Endodermal cell (in vitro differentiated cells): Measurements from ENCODE around the gene LRFN5. TPM values are rescaled to one million over a fixed set of nuclear protein-coding genes. Genes with fewer than 3 reads are reported as not detected.

Experiments
- DNase-seq: peaks from one replicate; pipeline ENCODE4 v3.0.0-alpha.2; 2017
- H3K27ac ChIP-seq: 2 replicates; pipeline ENCODE4 v1.5.1; 2013; ENCODE audit warnings: mild to moderate bottlenecking, low read depth, low read length, moderate library complexity
- H3K27me3 ChIP-seq: 2 replicates; pipeline ENCODE4 v1.6.1; 2013; ENCODE audit warnings: mild to moderate bottlenecking, low read length, moderate library complexity; ENCODE audit not compliant: insufficient read depth, control insufficient read depth, poor library complexity, severe bottlenecking
- H3K36me3 ChIP-seq: 2 replicates; pipeline ENCODE4 v1.7.0; 2013; ENCODE audit warnings: mild to moderate bottlenecking, low read length, moderate library complexity; ENCODE audit not compliant: control insufficient read depth, insufficient read depth
- H3K4me1 ChIP-seq: one replicate; pipeline ENCODE4 v1.7.0; 2013; ENCODE audit warnings: low read length; ENCODE audit not compliant: control insufficient read depth, insufficient read depth
- H3K4me3 ChIP-seq: 2 replicates; pipeline ENCODE4 v1.5.1; 2013; ENCODE audit warnings: mild to moderate bottlenecking, low read length, moderate library complexity
- H3K9ac ChIP-seq: 2 replicates; pipeline ENCODE4 v1.6.1; 2013; ENCODE audit warnings: mild to moderate bottlenecking, low read length, moderate library complexity; ENCODE audit not compliant: poor library complexity, severe bottlenecking; ENCODE audit errors: extremely low read depth
- H3K9me3 ChIP-seq: 2 replicates; pipeline ENCODE4 v1.6.1; 2013; ENCODE audit warnings: mild to moderate bottlenecking, low read length, moderate library complexity; ENCODE audit not compliant: control insufficient read depth
- H3K27ac Mint-ChIP-seq: 2 replicates; pipeline ENCODE4 v1.8.0; 2020; ENCODE audit warnings: mixed read lengths
- H3K27me3 Mint-ChIP-seq: 2 replicates; pipeline ENCODE4 v1.8.0; 2021; ENCODE audit warnings: mild to moderate bottlenecking, mixed read lengths; ENCODE audit not compliant: insufficient read depth
- H3K36me3 Mint-ChIP-seq: 2 replicates; pipeline ENCODE4 v1.8.0; 2020; ENCODE audit warnings: low read depth, mixed read lengths
- H3K4me1 Mint-ChIP-seq: 2 replicates; pipeline ENCODE4 v1.8.0; 2020; ENCODE audit warnings: mixed read lengths
- H3K4me3 Mint-ChIP-seq: 2 replicates; pipeline ENCODE4 v1.8.0; 2020; ENCODE audit warnings: mild to moderate bottlenecking, moderate library complexity, mixed read lengths
- H3K9me3 Mint-ChIP-seq: 2 replicates; pipeline ENCODE4 v1.8.0; 2020; ENCODE audit warnings: mild to moderate bottlenecking, mixed read lengths
- CTCF ChIP-seq: fragments of 200-600 bp; sonication (generic); conservative IDR thresholded peaks from 2 replicates; pipeline ENCODE4 v1.5.0; 2021; ENCODE audit warnings: antibody characterized with exemption, mild to moderate bottlenecking
- WGBS, 2 experiments: methylation state at CpG; one replicate each; pipeline versions ENCODE4 v1.1.5 to v1.1.7; 2013; ENCODE audit warnings: missing lambda C conversion rate in 2 of 2, mixed read lengths in 1 of 2; ENCODE audit not compliant: insufficient coverage in 1 of 2, insufficient read length in 1 of 2; 5-methylcytosine and 5-hydroxymethylcytosine counted together
- total RNA-seq, 2 donors: library from RNA; stranded (reverse); fragmentation: NEBNext Ultra II Directional in 1 of 2; extraction: Animal tissue kit (Norgen Biotek cat#: 25700) in 1 of 2; gene quantifications; 2 replicates in 1 of 2; 3 replicates in 1 of 2; pipeline ENCODE4 v1.2.1, GENCODE V29; 2021

LRFN5 gene
- total RNA-seq, 2 donors from 2014 or later = 1.4 to 3.2 TPM

DNA sequence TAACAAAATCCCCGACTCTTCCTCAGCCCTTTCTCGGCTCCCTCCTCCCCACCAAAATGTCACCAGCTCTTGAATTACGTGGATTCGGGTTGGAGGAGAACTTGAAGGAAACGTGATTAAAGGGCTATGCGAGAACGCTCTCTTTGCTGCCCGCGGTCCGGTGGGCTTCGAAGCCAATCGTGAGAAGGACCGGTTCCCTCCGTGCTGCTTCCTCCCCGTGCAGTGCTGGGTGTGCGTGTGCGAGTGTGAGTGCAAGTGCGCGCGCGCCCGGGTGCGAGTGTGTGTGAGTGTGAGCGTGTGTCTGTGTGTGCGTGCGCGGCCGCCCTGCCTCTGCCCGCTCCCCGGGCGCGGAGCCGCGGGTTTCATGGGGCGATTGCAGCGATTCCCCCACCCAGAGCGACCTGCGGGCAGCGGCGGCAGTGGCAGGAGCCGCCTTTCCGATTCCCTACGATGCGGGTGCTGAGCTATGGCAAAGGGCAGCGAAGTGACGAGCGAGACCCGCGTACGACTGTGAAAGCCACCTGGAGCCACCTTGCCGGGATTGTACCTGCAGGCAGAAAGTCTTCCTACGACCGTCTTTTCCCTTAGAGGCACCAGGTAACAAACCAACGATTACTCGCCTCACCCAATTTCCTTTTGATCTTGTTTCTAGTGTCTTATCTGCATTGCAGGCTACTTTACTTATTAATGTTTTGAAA lies 1.4 kb downstream of the LRFN5 start:
- Histone ChIP-seq H3K36me3 (no peaks in the 10 kb centered on the region), H3K9ac (no peak overlapping the region), H3K27ac (no peak overlapping the region), H3K4me1 (no peaks in the 10 kb centered on the region), H3K4me3 (peak overlapping the region; percentile 97), H3K9me3 (no peaks in the 10 kb centered on the region), H3K27me3 (peaks cover 50% of the 10 kb centered on the region)
- H3K27ac Mint-ChIP-seq = no peak overlapping the region
- H3K36me3 Mint-ChIP-seq = no peaks in the 10 kb centered on the region
- TF ChIP-seq CTCF = no peak
- WGBS, 2 experiments = 0% methylated on average over 7 to 52 of the region's 55 CpGs
- peaks cover 28% of the 10 kb centered on the region for H3K4me1 Mint-ChIP-seq
- DNase-seq = peak; percentile 71
- no peaks in the 10 kb centered on the region for H3K9me3 Mint-ChIP-seq
- H3K27me3 Mint-ChIP-seq = peaks cover 44% of the 10 kb centered on the region
- H3K4me3 Mint-ChIP-seq = peak overlapping the region; percentile 86

DNA sequence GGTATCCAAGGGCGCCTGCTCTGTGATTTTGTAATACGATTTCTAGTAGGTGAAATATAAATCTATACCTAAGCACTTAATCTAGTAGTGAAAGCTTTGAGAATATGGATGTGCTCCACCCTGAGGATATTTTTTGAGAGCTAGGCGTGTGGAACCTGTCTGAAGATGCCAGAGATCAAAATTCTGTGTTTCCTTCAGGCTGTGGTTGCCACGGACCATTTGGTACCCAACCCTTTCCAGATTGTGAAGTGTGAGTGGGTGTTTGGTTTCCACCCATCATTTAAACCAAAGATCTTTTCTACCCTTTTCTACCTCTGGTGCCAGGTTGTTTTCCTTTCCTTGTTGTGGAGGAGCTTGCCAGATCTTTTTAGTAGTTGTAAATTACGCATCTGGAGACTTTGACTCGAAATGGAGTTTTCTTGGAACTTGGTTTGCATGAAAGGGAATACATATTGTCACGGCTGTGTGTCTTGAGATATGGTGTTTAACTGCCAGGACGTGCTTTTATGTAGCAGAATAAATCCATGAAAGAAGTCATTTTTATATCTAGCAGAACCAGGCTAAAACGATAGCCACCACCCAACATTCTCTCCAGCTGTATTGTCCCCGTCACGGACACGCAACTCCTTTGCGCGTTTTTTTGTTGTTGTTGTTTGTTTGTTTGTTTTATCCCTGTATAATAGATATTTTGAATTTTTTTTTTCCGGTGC lies 2.2 kb downstream of the LRFN5 start:
- Histone ChIP-seq H3K27ac (no peak overlapping the region), H3K36me3 (no peaks in the 10 kb centered on the region), H3K4me1 (no peaks in the 10 kb centered on the region), H3K4me3 (peak overlapping the region; percentile 97), H3K9ac (no peak overlapping the region), H3K9me3 (no peaks in the 10 kb centered on the region), H3K27me3 (peaks cover 43% of the 10 kb centered on the region)
- peaks cover 44% of the 10 kb centered on the region for H3K27me3 Mint-ChIP-seq
- peak overlapping the region; percentile 86 for H3K4me3 Mint-ChIP-seq
- no peaks in the 10 kb centered on the region for H3K9me3 Mint-ChIP-seq
- DNase-seq = peak; percentile 43
- no peaks in the 10 kb centered on the region for H3K36me3 Mint-ChIP-seq
- TF ChIP-seq CTCF = no peak
- WGBS, 2 experiments = 0 to 2% methylated on average over 1 to 13 of the region's 15 CpGs
- no peak overlapping the region for H3K27ac Mint-ChIP-seq
- peaks cover 27% of the 10 kb centered on the region for H3K4me1 Mint-ChIP-seq

DNA sequence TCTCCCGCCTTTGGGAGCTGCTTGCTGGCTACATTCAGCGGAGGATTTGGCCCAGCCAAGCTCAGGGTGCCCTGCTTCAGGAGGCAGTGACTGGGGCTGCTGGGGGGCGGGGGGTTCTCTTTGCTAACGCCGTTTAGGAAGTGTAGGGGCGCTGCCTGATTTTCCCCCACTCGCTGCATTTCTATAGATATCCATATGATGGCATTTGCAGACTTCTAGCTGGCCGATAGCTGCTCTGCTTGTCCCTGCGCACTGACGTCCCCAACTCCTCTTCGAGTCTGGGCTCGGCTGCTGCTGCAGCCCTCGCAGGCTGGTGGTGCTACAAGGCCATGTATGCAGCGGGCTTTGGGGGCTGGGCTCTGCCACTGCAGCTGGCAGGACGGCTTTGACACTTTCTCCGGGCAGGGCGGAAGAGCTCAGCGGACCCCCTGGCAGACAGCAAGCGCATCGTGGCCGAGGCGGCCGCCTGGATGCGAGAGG lies 3.1 kb downstream of the LRFN5 start:
- Histone ChIP-seq H3K4me1 (no peaks in the 10 kb centered on the region), H3K27ac (no peak overlapping the region), H3K27me3 (peaks cover 40% of the 10 kb centered on the region), H3K4me3 (peak overlapping the region; percentile 97), H3K36me3 (no peaks in the 10 kb centered on the region), H3K9ac (no peak overlapping the region), H3K9me3 (no peaks in the 10 kb centered on the region)
- 0% methylated on average over 14 to 24 of the region's 24 CpGs for WGBS, 2 experiments
- Mint-ChIP-seq H3K9me3 (no peaks in the 10 kb centered on the region), H3K36me3 (no peaks in the 10 kb centered on the region), H3K27me3 (peaks cover 44% of the 10 kb centered on the region), H3K4me1 (peaks cover 19% of the 10 kb centered on the region), H3K4me3 (peak overlapping the region; percentile 86), H3K27ac (no peak overlapping the region)
- peak; percentile 71 for TF ChIP-seq CTCF
- DNase-seq = peak; percentile 94
